ENCODE data around the gene ADGRG3. TPM values are rescaled to one million over a fixed set of nuclear protein-coding genes. Genes with fewer than 3 reads are reported as not detected.
A peak's percentile ranks its signal among the peaks of the same experiment; 100 is the strongest.

The ADGRG3 gene
- total and polyA plus RNA-seq, 2 of the 13 experiments (the other 11 are each of a cell fraction or from before 2014, with no cell fraction given): 2.7 to 11.8 TPM

- TF ChIP-seq ZNF577 (CRISPR knock-in tag; IDR thresholded peaks at IDR 0.05; ENCODE audit: borderline replicate concordance, low read depth) (no peak), HDAC1 (CRISPR knock-in tag; IDR thresholded peaks at IDR 0.05) (peak; percentile 38; the same call in 1 of the 2 replicates), DR1 (CRISPR knock-in tag; IDR thresholded peaks at IDR 0.05) (no peak), ZFP90 (CRISPR knock-in tag; IDR thresholded peaks at IDR 0.05; ENCODE audit: borderline replicate concordance) (no peak), ZNF281 (CRISPR knock-in tag; IDR thresholded peaks at IDR 0.05; ENCODE audit: borderline replicate concordance) (no peak), ZNF773 (CRISPR knock-in tag; IDR thresholded peaks at IDR 0.05; ENCODE audit: borderline replicate concordance) (no peak), SMARCC2 (IDR thresholded peaks at IDR 0.05) (no peak), ZNF496 (CRISPR knock-in tag; IDR thresholded peaks at IDR 0.05; ENCODE audit: insufficient replicate concordance) (no peak), RORA (CRISPR knock-in tag; IDR thresholded peaks at IDR 0.05) (no peak), ATF3 (CRISPR knock-in tag; IDR thresholded peaks at IDR 0.05) (peak; percentile 87), IRX3 (CRISPR knock-in tag; IDR thresholded peaks at IDR 0.05; ENCODE audit: borderline replicate concordance, low read depth) (no peak), ZNF367 (CRISPR knock-in tag; IDR thresholded peaks at IDR 0.05; ENCODE audit: borderline replicate concordance) (no peak), MIXL1 (CRISPR knock-in tag; IDR thresholded peaks at IDR 0.05) (no peak), SOX6 (IDR thresholded peaks at IDR 0.05) (no peak), SOX6 (CRISPR knock-in tag; IDR thresholded peaks at IDR 0.05) (peak; percentile 57), HDAC2 (CRISPR knock-in tag; IDR thresholded peaks at IDR 0.05) (peak; percentile 40; the same call in 1 of the 2 replicates), SRY (CRISPR knock-in tag; IDR thresholded peaks at IDR 0.05) (no peak), ZSCAN29 (CRISPR knock-in tag; conservative IDR thresholded peaks at IDR 0.05) (no peak), SALL2 (CRISPR knock-in tag; IDR thresholded peaks at IDR 0.05) (no peak), BORCS8-MEF2B (CRISPR knock-in tag; IDR thresholded peaks at IDR 0.05) (peak; percentile 65; the same call in 1 of the 2 replicates), RFXANK (CRISPR knock-in tag; IDR thresholded peaks at IDR 0.05) (no peak), ZNF572 (CRISPR knock-in tag; IDR thresholded peaks at IDR 0.05) (0 out of 2 replicates have a peak, but pooled peaks have one; percentile 80), RBM39 (IDR thresholded peaks at IDR 0.05; ENCODE audit: low read depth, low read length, poor library complexity, severe bottlenecking) (no peak), ZNF275 (CRISPR knock-in tag; IDR thresholded peaks at IDR 0.05; ENCODE audit: borderline replicate concordance) (0 out of 2 replicates have a peak, but pooled peaks have one; percentile 17), CREBL2 (CRISPR knock-in tag; IDR thresholded peaks at IDR 0.05; ENCODE audit: borderline replicate concordance) (no peak)
Observed at GRCh38 chr16:57736419-57737351, 68.6 kb downstream of the ADGRG3 start (continued).

Measured in HepG2 (cell line).